ENCODE measurements around the gene MYL11.

DNA sequence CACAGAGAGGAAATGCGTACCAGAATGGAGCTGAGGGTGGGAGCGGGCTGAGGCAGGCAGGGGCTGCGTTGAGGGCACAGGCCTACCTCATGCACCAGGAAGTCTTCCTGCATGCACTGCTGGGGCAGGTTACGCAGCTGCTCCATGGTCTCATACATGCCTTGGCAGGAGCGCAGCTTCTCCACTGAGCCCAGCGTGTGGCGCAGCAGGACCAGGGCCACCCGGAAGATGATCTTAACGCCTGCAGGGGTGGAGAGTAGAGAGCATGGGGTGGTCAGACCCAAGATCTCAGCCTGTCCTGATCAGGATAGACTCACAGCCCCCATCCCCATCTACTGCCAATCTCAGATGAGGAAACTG, 16.0 kb upstream of the MYL11 start:
- TF ChIP-seq, protein P1, sequence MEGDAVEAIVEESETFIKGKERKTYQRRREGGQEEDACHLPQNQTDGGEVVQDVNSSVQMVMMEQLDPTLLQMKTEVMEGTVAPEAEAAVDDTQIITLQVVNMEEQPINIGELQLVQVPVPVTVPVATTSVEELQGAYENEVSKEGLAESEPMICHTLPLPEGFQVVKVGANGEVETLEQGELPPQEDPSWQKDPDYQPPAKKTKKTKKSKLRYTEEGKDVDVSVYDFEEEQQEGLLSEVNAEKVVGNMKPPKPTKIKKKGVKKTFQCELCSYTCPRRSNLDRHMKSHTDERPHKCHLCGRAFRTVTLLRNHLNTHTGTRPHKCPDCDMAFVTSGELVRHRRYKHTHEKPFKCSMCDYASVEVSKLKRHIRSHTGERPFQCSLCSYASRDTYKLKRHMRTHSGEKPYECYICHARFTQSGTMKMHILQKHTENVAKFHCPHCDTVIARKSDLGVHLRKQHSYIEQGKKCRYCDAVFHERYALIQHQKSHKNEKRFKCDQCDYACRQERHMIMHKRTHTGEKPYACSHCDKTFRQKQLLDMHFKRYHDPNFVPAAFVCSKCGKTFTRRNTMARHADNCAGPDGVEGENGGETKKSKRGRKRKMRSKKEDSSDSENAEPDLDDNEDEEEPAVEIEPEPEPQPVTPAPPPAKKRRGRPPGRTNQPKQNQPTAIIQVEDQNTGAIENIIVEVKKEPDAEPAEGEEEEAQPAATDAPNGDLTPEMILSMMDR (IDR thresholded peaks at IDR 0.05): no peak
- TF ChIP-seq POLR2A (IDR thresholded peaks at IDR 0.05): no peak

Data from adrenal gland (tissue), 5 donors.